ENCODE data around the gene NEGR1.

The NEGR1 gene

DNA sequence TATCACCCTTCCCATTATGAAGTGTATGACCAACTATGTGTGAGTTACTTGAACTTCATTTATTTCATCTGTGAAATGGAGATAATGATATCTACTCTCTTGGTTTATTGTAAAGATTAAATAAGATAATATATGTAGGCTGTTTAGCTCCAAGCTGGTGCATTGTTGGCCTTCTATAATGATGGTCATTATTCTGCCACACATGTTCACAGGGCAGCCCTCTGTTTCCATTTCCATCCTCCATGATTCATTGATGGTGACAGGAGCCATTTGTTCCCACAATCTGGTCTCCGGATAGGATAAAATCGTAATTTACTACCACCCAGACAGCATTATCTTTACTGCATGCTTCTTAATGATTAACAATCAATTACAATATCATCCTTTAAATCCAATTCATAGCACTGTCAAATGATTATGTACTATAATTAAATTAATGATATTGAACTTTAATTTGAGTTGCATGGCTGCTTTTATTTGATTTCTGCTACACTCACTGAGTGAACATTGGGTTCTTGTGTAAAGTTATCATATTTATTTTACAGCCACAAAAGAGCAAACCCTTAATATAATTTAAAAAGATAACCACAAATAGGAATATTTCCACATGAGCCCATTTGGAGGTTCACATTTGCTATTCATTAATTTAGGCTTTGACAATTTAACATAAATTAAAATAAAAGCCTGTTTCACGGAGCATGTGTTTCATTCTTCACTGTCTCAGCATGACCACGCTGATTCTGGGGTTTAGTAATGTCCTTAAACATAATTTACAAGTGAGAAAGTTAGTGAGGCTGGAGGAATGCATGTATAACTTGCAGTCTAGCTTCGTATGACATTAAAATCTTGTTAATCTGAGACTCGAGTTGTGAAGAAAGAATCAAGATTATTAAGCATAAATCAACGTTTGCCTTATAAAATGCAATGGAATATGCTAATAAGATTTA is 605.1 kb downstream of the NEGR1 start:
- Histone ChIP-seq H3K36me3 (no peaks in the 10 kb centered on the region), H3K9me3 (ENCODE audit: severe bottlenecking) (no peaks in the 10 kb centered on the region), H3K4me3 (ENCODE audit: low read depth, low read length) (no peak overlapping the region), H3K27ac (peak overlapping the region; percentile 60), H3K27me3 (ENCODE audit: insufficient read depth, low read depth, severe bottlenecking) (no peaks in the 10 kb centered on the region)
- peak; percentile 61 for DNase-seq
- TF ChIP-seq, protein P1, sequence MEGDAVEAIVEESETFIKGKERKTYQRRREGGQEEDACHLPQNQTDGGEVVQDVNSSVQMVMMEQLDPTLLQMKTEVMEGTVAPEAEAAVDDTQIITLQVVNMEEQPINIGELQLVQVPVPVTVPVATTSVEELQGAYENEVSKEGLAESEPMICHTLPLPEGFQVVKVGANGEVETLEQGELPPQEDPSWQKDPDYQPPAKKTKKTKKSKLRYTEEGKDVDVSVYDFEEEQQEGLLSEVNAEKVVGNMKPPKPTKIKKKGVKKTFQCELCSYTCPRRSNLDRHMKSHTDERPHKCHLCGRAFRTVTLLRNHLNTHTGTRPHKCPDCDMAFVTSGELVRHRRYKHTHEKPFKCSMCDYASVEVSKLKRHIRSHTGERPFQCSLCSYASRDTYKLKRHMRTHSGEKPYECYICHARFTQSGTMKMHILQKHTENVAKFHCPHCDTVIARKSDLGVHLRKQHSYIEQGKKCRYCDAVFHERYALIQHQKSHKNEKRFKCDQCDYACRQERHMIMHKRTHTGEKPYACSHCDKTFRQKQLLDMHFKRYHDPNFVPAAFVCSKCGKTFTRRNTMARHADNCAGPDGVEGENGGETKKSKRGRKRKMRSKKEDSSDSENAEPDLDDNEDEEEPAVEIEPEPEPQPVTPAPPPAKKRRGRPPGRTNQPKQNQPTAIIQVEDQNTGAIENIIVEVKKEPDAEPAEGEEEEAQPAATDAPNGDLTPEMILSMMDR (IDR thresholded peaks at IDR 0.05; ENCODE audit: low read depth, low read length), result no peak

DNA sequence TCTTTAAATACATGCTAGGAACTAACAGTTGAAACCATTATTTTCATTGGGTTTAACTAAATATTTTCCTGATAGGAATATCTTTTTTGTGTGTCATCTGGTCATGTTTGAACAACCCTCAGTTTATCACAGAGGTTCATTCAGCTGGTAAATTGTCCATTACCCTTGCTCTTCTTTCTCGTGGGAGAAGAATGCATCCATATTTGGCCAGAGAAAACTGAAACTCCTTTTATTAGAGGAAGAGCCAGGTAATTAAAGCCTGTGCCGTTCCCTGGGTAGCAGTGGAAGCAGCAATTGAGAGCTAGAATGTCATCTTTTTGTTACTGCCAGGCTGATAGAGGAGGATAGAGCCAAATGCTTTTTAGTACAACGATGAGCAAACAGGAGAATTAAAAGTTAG is 614.3 kb downstream of the NEGR1 start:
- Histone ChIP-seq H3K36me3 (no peaks in the 10 kb centered on the region), H3K27ac (no peak overlapping the region), H3K4me3 (ENCODE audit: low read depth, low read length) (no peak overlapping the region), H3K27me3 (ENCODE audit: insufficient read depth, low read depth, severe bottlenecking) (no peaks in the 10 kb centered on the region), H3K9me3 (ENCODE audit: severe bottlenecking) (no peaks in the 10 kb centered on the region)
- TF ChIP-seq, protein P1 (IDR thresholded peaks at IDR 0.05; ENCODE audit: low read depth, low read length), result no peak
- no peak for DNase-seq

DNA sequence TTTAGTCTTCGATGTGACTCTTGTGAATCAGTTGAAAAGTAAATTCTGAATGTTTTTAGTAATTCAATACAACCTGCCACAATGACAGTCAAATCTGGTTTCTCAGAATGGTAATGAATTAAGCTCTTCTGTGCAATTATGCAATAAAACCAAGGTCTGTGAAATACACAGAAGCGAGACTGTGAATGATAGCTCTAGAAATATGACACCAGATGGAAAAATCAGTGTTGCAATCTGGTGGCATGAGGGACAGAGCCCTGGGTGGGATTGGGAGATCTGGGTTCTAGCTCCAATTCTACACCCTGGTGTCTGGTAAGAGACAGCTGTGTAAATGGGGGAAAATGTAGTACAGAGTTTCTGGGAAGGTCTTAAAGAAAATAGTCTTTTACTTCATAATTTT is 615.1 kb downstream of the NEGR1 start:
- Histone ChIP-seq H3K36me3 (no peaks in the 10 kb centered on the region), H3K27me3 (ENCODE audit: insufficient read depth, low read depth, severe bottlenecking) (no peaks in the 10 kb centered on the region), H3K27ac (no peak overlapping the region), H3K9me3 (ENCODE audit: severe bottlenecking) (no peaks in the 10 kb centered on the region), H3K4me3 (ENCODE audit: low read depth, low read length) (no peak overlapping the region)
- no peak for DNase-seq
- TF ChIP-seq, protein P1 (IDR thresholded peaks at IDR 0.05; ENCODE audit: low read depth, low read length), result no peak

DNA sequence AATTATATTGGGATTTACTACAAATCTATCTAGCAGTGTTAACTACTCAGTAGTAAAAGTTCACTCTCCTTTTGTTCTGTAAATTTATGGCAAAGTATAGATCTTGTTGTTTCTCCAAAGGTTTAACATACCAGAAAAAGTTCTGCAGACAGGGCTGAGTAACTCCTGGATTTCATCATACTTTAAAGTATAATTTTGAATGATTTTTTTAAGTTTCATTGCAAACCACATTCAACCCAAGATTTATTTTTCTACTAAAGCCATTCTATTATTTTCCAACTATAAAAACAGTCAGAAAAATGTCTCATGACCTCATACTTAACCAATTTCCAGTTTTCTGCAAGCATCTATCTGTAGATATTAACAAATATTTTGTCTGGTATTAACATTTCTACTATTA is 615.7 kb downstream of the NEGR1 start:
- no peaks in the 10 kb centered on the region for H3K9me3 ChIP-seq (ENCODE audit: severe bottlenecking)
- no peak overlapping the region for H3K4me3 ChIP-seq (ENCODE audit: low read depth, low read length)
- no peaks in the 10 kb centered on the region for H3K27me3 ChIP-seq (ENCODE audit: insufficient read depth, low read depth, severe bottlenecking)
- TF ChIP-seq, protein P1 (IDR thresholded peaks at IDR 0.05; ENCODE audit: low read depth, low read length), result no peak
- no peaks in the 10 kb centered on the region for H3K36me3 ChIP-seq
- no peak overlapping the region for H3K27ac ChIP-seq
- DNase-seq, result no peak

DNA sequence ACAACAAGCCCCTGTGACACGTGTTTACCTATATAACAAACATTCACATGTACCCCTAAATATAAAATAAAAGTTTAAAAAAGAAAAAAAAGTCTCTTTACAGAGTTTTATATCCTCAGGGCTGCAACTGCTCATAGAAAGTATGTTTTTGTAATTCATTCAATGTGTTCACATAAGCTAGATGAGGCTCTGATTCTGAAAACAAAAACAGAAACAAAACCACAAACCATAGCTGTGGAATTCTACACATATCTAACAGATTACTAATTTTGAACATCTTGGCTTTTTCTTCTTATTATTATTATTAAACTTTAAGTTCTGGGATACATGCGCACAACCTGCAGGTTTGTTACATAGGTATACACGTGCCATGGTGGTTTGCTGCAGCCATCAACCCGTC is 621.9 kb downstream of the NEGR1 start:
- Histone ChIP-seq H3K27ac (no peak overlapping the region), H3K9me3 (ENCODE audit: severe bottlenecking) (no peaks in the 10 kb centered on the region), H3K4me3 (ENCODE audit: low read depth, low read length) (no peak overlapping the region), H3K27me3 (ENCODE audit: insufficient read depth, low read depth, severe bottlenecking) (no peaks in the 10 kb centered on the region), H3K36me3 (no peaks in the 10 kb centered on the region)
- TF ChIP-seq, protein P1 (IDR thresholded peaks at IDR 0.05; ENCODE audit: low read depth, low read length), result no peak
- no peak for DNase-seq

All from WERI-Rb-1 (cell line).